Globus pallidus (tissue), 1 donor: ENCODE measurements around the gene NPPB.

Source experiments
- DNase-seq: peaks from one replicate; pipeline ENCODE4 v3.0.0-alpha.2; 2015; ENCODE audit warnings: low spot score

The NPPB gene

DNA sequence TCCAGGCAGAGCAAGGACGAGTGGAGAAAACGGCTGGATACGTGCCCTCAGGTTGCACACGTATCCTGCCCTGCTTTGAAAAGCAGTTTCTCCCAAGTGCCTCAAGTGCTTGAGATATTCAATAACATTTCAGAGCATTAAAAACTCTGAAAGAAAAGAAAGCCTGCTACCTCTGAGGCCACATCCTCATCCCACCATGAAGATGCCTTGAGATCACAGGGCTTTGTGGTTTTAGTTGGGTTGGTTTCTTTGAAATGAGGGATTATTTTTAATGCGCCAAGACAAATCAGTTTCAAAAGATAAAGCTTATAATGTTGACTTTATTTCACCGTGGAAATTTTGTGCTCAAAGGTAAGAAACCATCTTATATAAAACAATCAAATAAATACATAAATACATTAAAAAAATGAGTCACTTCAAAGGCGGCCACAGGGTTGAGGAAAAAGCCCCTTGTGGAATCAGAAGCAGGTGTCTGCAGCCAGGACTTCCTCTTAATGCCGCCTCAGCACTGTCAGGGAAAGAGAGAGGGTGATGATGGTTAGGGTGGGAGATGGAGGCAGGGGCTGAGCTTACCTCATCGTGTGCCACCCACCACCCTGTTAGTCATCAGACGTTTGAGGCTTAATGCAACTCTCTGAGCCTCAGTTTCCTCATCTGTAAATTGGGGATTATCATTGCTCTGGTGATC is 1.4 kb downstream of the NPPB start:
- no peak for DNase-seq

DNA sequence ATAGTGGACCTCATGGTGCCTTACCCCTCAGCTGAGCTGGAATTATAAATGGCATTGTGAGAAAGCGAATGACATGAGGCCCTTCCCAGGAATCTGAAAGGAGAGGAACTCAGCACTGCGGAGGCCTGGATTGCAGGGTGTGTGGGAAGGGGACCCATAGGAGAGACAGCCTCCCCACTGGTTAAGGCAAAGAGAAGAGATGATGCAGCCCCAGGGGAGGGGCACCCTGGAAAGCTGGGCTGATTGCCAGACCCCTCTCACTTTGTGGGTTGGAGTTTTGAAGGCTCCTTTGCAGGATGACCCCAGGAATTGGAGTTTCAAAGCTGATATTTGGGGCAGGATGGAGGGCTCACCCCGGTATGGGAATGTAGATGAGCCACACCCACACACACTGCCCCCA is 2.0 kb downstream of the NPPB start:
- no peak for DNase-seq

DNA sequence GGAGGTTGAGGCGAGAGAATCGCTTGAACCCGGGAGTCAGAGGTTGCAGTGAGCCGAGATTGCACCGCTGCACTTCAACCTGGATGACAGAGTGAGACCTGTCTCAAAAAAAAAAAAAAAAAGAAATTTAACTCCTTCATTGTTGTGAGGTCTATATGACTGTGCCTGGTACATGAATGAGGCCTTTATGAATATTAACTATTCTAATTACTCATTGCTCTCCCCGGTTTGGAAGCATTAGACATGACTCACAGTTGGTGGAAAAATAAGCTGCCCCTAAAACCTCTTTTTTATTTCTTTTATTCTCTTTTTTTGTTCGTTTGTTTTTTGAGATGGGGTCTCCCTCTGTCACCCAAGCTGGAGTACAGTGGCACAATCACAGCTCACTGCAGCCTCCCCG is 3.3 kb downstream of the NPPB start:
- DNase-seq = no peak

DNA sequence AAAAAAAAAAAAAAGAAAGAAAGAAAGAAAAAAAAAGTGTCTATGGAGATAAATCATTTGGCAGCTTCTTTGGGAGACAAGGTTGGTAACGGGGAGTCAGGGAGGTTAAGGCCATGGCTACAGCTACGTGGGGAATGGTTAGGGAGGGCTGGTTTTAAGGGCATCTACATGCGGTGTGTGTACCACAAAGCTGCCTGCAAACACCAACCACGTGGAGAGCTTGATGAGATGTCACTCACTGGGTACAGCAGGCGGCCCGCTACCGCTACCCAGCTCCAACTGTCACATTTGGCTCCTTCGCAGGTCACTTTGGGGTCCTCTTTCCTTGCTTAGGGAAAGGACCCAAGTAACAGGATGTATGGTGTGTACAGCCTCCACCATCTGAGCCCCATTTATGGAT is 4.2 kb downstream of the NPPB start:
- no peak for DNase-seq

DNA sequence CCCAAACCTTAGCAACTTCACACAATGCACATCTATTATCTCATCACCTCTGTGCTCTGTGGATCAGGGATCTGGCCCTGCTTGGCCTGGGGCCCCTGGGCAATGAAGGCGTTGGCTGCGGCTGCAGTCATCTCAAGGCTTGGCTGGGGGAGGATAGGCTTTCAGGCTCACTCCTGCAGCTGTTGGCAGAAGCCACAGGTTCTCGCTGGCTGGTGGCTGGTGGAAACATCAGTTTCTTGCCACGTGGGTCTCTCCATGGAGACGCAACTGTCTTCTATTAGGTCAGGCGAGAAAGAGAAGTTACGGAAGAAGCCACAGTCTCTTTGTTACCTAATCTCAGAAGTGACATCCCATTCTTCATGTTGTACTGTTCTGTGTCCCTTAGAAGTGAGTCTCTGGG is 7.6 kb downstream of the NPPB start:
- no peak for DNase-seq

DNA sequence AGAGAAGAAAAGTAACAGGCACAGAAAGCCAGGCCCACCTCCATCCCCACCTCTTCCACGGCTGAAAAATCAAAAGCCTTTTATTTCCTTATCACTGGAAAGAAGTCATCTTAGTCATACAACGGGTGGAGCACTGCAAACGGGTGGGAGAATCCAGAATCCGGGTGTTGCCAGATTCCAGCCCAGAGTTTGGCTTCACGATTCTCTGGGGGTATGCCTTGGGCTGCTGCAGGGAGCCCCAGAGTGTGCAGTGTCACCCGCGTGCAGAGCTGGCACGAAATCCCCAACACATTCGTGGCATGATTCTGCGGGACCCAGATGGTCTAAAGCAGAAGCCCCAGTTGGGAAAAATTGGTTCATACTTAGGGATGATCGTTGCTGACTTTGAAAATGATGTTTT is 8.6 kb downstream of the NPPB start:
- DNase-seq = no peak

DNA sequence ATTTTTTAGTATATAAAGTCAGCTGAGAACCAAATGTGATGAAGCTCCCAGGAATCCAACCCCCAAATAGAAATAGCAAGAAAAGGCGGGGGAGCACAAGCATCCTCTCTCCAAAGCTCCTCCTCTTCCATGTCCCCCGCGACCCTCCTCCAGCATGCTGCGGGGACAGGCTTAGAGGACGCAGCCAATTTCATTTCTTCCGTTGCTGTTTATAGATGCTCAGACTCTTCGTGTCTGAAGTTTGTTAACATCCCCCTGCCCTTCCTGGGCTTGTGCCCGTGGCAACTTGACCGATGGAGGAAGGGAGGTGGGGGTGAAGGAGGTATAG is 10.4 kb downstream of the NPPB start:
- DNase-seq = no peak

DNA sequence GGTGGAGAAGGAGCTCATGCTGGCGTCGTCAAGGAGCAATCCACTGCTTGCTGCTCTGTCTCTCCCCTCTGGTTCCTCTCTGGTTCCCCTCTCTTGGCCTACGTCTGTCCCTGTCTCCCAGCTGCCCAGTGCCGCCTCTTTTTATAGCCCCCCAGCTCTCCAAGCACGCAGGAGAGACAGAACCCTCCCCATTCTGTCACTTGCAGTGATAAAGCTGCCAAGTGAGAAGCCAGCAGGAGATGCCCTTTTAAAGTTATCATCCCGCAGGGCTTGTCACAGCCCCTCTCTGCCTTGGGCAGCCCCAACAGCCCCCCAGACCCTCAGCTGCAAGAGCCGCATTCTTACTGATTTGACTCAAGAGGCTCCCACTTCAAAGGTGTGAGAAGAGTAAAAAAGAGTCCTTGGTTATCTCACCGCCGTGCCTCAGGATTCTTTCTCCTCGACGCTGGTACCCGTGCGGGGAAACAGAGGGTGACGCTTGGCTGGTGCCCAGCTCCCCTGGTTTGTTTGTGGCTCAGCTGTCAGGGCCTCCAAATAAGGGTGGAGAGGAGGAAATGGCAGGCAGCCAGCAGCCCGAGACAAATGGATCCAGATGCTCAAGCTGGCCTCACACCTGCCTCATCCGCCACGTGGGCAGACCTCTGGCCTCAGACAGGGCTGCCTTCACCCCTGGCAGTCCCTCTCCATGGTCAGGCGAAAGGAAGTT is 10.9 kb downstream of the NPPB start, which contains the start of gene NPPA:
Gene NPPA, minus strand, starts transcription at position 117 of the 706 bp plus-strand sequence. Its CDS starts 99 bp downstream, at position 18.
- no peak for DNase-seq

DNA sequence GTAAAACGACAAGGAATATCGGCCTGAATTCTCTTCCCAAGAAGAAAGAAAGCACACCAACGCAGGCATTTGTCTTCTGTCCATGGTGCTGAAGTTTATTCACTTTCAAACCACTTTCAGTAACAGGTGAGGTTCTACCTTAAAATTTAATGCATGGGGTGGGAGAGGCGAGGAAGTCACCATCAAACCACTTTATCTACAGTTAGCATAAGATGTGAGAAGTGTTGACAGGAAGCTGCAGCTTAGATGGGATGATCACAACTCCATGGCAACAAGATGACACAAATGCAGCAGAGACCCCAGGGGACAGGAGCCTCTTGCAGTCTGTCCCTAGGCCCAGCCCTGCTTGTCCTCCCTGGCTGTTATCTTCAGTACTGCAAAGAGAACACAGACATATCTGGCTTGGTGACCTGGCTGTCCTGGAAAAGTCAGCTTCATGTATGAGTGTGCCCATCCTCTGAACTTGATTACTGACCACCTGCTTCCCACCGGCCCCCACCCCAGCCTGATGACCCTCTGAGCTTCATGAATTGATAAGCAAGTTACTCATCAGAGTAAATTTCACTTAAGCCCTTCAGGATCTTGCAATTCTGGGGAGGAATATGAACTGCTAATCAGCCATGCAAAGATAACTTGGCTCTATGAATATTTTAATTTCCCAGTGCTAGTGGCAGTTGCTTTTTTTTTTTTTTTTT is 13.0 kb downstream of the NPPB start:
- no peak for DNase-seq

DNA sequence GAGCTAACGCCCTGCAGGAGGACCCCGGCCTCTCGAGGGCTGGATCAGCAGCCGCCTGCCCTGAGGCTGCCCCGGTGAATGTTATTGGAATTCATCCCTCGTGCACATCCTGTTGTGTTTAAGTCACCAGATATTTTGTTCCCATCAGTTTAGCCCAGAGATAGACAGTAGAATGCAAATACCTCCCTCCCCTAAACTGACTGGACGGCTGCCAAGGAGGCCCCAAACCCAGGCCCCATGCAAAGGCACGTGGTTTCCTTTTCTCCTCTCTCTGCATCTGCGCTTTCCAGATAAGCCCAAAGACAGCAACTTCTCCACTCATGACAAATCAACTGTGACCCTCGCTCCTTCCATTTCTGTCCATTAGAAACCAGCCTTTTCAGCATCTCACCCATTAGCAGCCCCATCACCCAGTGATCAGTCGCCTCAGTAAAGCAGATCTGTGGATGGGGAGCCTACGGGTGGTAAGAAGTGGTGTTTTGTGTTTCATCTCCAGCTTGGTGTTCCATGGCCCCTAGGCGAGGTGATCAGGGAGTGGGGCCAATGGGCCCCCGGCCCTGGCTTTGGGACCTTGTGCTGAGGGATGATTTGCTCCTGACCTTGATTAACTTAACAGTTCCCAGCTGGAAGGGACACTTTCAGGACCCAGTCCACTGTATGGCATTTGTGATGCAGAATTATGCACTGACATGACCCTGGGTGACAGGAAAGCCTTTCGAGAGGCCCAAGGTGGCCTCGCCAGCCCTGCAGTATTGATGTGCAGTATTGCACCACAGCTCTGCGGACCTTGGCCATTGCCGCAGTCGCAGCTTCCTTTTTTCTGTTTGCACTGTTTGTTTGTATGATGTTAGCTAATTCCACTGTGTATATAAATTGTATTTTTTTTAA is 16.3 kb downstream of the NPPB start:
- peak; percentile 18 for DNase-seq

DNA sequence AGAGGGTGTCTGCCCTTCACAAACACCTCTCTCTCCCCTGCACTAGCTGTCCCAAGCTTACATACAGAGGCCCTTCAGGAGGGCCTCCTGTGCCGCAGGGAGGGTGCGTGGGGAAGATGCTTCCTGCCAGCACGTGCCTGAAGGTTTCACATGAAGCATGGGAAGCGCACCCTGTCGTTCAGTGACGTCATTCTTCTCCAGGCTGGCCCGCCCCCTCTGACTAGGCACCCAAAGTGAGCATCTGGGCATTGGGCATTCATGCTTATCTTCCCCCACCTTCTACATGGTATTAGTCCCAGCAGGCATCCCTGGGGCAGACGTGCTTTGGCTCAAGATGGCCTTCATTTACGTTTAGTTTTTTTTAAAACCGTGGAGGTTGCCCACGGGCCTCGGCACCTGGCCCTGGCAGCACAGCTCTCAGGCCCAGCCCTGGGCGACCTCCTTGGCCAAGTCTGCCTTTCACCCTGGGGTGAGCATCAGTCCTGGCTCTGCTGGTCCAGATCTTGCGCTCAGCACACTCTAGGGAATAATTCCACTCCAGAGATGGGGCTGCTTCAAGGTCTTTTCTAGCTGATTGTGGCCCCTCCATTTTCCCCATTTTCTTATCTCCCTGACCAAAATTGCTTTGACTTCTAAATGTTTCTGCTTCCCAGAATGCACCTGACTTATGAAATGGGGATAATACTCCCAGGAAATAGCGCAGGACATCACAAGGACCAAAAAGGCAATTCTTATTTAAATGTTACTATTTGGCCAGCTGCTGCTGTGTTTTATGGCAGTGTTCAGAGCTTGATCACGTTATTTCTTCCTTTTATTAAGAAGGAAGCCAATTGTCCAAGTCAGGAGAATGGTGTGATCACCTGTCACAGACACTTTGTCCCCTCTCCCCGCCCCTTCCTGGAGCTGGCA is 17.2 kb downstream of the NPPB start:
- DNase-seq = no peak

DNA sequence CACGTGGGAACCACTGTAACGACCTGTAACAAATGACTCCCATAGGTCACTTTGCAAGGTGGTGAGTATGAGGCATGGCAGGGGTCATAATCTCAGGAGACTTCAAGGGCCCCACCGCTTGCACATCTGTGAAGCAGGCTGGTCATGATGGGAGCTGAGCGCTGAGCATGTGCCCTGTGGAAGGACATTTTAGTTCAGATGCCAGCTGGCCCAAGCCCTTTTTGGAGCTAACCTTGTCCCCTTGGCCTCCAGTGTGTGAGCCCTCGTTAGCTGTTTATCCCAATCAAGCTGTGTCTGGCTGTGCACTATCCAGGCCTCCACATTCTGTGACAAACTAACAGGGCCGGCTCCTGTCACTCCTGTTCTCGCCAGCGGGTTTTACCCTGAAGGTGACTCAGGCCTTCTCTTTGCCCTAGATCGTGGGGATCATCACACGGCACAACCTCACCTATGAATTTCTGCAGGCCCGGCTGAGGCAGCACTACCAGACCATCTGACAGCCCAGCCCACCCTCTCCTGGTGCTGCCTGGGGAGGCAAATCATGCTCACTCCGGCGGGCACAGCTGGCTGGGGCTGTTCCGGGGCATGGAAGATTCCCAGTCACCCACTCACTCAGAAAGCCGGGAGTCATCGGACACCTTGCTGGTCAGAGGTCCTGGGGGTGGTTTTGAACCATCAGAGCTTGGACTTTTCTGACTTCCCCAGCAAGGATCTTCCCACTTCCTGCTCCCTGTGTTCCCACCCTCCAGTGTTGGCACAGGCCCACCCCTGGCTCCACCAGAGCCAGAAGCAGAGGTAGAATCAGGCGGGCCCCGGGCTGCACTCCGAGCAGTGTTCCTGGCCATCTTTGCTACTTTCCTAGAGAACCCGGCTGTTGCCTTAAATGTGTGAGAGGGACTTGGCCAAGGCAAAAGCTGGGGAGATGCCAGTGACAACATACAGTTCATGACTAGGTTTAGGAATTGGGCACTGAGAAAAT is 18.7 kb downstream of the NPPB start:
- no peak for DNase-seq

DNA sequence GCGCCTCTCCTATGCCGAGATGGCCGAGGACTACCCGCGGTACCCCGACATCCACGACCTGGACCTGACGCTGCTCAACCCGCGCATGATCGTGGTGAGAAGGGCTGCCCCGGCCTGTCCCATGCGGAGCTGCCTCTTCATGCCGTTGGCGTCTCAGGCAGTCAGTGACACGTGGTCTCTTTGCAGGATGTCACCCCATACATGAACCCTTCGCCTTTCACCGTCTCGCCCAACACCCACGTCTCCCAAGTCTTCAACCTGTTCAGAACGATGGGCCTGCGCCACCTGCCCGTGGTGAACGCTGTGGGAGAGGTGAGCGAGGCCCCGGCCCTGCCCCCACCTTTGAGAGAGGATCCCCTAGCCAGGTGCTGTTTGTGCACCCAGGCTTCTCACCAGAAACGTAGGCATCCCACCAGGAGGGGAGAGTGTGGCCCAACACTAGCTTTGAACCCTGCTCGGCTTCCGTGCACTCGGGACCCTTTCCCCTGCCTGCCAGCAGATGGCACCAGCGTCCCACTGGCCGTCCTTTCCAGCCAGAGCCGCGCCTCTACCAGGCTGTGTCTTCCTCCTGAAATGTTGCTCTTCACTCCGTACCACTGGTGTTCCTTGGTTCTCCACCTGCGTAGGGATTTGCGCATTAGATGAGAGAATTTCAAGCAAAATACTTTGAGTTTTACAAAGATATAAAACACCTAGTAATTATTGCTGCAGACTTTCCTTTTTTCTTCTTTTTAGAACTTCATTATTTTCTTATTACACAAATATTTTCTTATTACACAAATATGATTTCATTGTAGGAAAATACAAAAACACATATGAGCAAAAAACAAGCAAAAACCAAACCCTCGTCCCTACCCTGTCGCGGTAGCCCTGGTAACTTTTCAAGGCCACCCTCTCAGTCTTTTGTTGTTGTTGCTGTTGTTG is 20.1 kb downstream of the NPPB start:
- peak; percentile 58 for DNase-seq

DNA sequence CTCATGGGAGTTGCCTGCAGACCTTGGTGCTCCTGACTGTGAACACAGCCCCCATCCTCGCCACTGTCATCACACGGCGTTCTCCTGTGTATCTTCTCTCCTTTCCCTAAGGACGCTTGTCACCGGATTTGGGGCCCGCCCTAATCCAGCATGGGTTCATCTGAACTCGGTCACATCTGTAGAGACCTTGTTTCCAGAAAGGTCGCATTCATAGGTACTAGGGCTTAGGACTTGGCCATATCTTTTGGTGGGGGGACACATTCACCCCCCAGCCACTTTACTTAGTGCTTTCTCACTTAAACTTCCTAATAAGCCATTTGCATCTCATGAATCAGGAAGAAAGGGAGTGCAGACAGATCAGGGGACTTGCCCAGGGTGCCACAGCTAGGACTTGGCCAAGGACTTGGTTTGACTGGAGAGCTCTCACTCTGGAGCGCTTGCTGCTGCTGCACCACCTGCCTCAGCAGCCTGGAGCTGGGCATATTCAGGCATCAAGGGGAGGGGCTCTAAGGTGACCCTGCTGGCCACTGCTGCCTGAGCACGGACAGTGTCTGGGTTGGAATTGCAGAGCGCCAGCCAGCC is 20.9 kb downstream of the NPPB start:
- DNase-seq = no peak

DNA sequence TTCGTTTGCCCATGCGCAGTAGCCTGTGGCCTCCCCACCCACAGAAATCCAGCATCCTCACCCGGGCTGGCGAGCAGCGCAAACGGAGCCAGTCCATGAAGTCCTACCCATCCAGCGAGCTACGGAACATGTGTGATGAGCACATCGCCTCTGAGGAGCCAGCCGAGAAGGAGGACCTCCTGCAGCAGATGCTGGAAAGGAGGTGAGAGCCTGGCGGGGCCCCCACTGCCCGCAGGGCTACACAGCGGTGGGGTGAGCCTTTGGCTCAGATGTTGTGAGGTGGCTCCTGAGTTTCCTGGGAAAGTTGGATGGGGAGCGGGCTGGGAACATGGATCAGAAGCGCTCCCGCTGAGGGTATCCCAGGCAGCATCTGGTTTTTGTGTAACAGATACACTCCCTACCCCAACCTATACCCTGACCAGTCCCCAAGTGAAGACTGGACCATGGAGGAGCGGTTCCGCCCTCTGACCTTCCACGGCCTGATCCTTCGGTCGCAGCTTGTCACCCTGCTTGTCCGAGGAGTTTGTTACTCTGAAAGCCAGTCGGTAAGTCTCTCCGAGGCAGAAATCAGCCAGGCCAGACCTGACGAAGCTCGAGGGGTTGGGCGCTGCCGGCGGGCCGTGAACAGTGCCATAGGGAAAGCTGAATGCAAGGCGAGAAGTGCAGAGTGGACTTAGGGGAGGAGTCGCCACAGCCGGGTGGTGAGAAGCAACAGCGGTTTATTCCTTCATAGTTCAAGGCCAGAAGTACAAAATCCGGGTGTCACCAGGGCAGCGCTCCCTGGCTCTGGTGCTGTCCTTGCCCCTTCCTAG is 21.6 kb downstream of the NPPB start:
- no peak for DNase-seq

DNA sequence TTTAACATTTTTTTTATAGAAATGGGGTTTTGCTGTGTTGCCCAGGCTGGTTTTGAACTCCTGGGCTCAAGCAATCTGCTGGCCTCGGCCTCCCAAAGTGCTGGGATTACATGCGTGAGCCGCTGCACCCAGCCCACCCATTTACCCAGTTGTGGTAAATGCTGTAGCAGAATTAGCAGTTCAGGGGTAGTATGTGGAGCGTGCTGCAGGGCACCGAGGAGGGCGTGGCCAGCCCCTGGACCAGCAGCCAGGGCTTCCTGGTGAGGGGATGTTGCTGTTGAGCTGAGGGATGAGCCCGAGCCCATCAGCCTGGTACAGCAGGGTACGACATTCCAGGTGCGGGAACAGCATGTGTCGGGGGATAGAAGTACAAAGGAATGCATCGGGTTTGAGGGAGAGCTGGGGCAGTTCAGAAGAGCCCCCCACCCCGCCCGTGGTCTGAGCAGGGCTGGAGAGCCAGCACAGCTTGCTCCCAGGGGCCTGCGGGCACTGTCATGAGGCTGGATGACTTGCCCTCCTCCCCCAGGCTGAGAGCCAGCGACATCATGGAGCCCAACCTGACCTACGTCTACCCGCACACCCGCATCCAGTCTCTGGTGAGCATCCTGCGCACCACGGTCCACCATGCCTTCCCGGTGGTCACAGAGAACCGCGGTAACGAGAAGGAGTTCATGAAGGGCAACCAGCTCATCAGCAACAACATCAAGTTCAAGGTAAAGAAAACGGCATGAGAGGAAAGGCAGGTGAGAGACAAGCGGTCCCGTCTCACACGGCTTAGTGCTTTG is 23.1 kb downstream of the NPPB start:
- DNase-seq = no peak

DNA sequence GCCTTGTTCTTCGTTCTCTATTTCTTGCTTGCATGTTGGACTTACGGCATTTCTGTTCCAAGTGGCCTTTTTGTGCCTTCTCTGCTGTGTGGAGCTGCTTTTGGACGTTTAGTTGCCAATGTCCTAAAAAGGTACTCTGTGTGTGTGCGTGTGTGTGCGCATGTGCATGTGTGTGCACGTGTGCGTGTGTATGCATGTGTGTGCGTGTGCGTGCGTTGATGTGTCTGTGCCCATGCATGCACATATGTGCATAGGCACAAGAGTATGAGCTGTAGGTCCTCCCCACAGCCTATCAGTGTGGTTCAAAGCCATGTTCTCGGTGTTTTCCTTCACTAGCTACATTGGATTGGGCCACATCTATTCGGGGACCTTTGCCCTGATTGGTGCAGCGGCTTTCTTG is 24.8 kb downstream of the NPPB start:
- DNase-seq = no peak
